K562 (cell line): ENCODE measurements around the gene ALK. TPM values are rescaled to one million over a fixed set of nuclear protein-coding genes. Genes with fewer than 3 reads are reported as not detected.

ENCODE experiments used
- ATAC-seq: fragments of 200-7000 bp; cut with Tn5 transposase; 3 replicates; pipeline ENCODE4 v1.9.1; 2020; ENCODE audit warnings: moderate library complexity
- BruUV-seq: library from RNA; stranded (reverse); fragments of 400-500 nt; replicated peaks from 2 replicates; lab custom pipeline; 2021; lab: Mats Ljungman, UMichigan
- CTCF ChIA-PET: fragments of 300-600 bp; formaldehyde crosslinking; extraction: SDS; loops from one replicate; lab custom pipeline; 2021; ENCODE audit warnings: low intra/inter-chr PET ratio; lab: Yijun Ruan, JAX
- POLR2A ChIA-PET: fragments of 300-600, 350-650 bp; sonication (Branson Sonifier 250); formaldehyde crosslinking; extraction: SDS; loops from one replicate; lab custom pipeline; 2021; ENCODE audit warnings: antibody characterized with exemption, inconsistent platforms; lab: Yijun Ruan, JAX
- DNase-seq, 4 experiments: peaks; one replicate each; pipeline versions ENCODE4 v3.0.0 to v3.0.0-alpha.2; 2011 to 2018; ENCODE audit warnings: low spot score in 3 of 4, mixed read lengths in 3 of 4; ENCODE audit errors: extremely low read depth in 1 of 4
- FAIRE-seq: peaks from 2 replicates; lab custom pipeline; 2011; peaks lifted over from hg19 to GRCh38; lab: Jason Lieb, UNC
- H2AFZ ChIP-seq: 2 replicates; pipeline ENCODE4 v1.6.0; 2011; ENCODE audit warnings: low read depth, low read length, control low read depth, inconsistent platforms
- H3K27ac ChIP-seq: fragments of 200-600 bp; 3 replicates; pipeline ENCODE4 v1.8.0; 2011; ENCODE audit warnings: low read depth, mild to moderate bottlenecking, control low read depth, inconsistent platforms, low read length, moderate library complexity, mixed read lengths; ENCODE audit errors: extremely low read depth
- H3K27me3 ChIP-seq, 2 experiments: fragments of 300-600 bp in 1 of 2; 2 replicates in 1 of 2; 3 replicates in 1 of 2; pipeline versions ENCODE4 v1.6.0 to v1.8.0; 2011; ENCODE audit warnings: inconsistent platforms in 2 of 2, low read length in 2 of 2, mild to moderate bottlenecking in 1 of 2, mixed read lengths in 1 of 2, moderate library complexity in 1 of 2; ENCODE audit not compliant: control insufficient read depth in 2 of 2, insufficient read depth in 2 of 2
- H3K36me3 ChIP-seq: fragments of 300-600 bp; 3 replicates; pipeline ENCODE4 v1.8.0; 2011; ENCODE audit warnings: mild to moderate bottlenecking, low read length, inconsistent platforms; ENCODE audit not compliant: control insufficient read depth, insufficient read depth
- H3K4me1 ChIP-seq, 2 experiments: fragments of 200-600 bp in 1 of 2; replicated peaks in 1 of 2; 2 replicates in 1 of 2; 3 replicates in 1 of 2; pipeline versions ENCODE4 v1.5.1 to v1.8.0; 2011; ENCODE audit warnings: inconsistent platforms in 2 of 2, low read length in 2 of 2, mild to moderate bottlenecking in 1 of 2, mixed read lengths in 1 of 2, moderate library complexity in 1 of 2; ENCODE audit not compliant: control insufficient read depth in 2 of 2, insufficient read depth in 2 of 2
- H3K4me2 ChIP-seq: 2 replicates; pipeline ENCODE4 v1.6.1; 2011; ENCODE audit warnings: low read length, control low read depth, inconsistent platforms, mixed read lengths; ENCODE audit not compliant: insufficient read depth
- H3K4me3 ChIP-seq: fragments of 200-600 bp; sonication (generic), shearing (Covaris generic); 2 replicates; pipeline ENCODE4 v1.5.1; 2016; ENCODE audit warnings: control low read depth, inconsistent platforms
- H3K79me2 ChIP-seq: fragments of 200-600 bp; 3 replicates; pipeline ENCODE4 v1.8.0; 2011; ENCODE audit warnings: low read length, inconsistent platforms; ENCODE audit not compliant: control insufficient read depth, insufficient read depth
- H3K9ac ChIP-seq, 2 experiments: 2 replicates each; pipeline versions ENCODE4 v1.6.0 to v1.6.1; 2011; ENCODE audit warnings: low read depth in 2 of 2, low read length in 2 of 2, control low read depth in 1 of 2, inconsistent platforms in 1 of 2, mild to moderate bottlenecking in 1 of 2, mixed read lengths in 1 of 2; ENCODE audit not compliant: insufficient read depth in 1 of 2
- H3K9me1 ChIP-seq: one replicate; pipeline ENCODE4 v1.6.0; 2011; ENCODE audit warnings: inconsistent platforms, mild to moderate bottlenecking, low read length, moderate library complexity; ENCODE audit not compliant: control insufficient read depth, insufficient read depth
- H3K9me3 ChIP-seq: replicated peaks from 2 replicates; pipeline ENCODE4 v1.5.1; 2011; ENCODE audit warnings: low read depth, low read length, inconsistent platforms; ENCODE audit not compliant: control insufficient read depth, insufficient read depth
- H4K20me1 ChIP-seq: replicated peaks from 2 replicates; pipeline ENCODE4 v1.6.1; 2011; ENCODE audit warnings: low read length, inconsistent platforms, mixed read lengths; ENCODE audit not compliant: control insufficient read depth, insufficient read depth
- BRF1 ChIP-seq: IDR thresholded peaks from 3 replicates; pipeline ENCODE4 v1.6.1; 2011; ENCODE audit warnings: borderline replicate concordance, mild to moderate bottlenecking; ENCODE audit not compliant: insufficient read length; ENCODE audit errors: extremely low read depth
- BRF2 ChIP-seq: IDR thresholded peaks from 3 replicates; pipeline ENCODE4 v1.6.1; 2011; ENCODE audit warnings: borderline replicate concordance, mild to moderate bottlenecking; ENCODE audit not compliant: insufficient read length, insufficient read depth
- ESRRA ChIP-seq: fragments of 450-650 bp; IDR thresholded peaks from 2 replicates; pipeline ENCODE4 v1.6.1; 2014; ENCODE audit warnings: low read depth, mild to moderate bottlenecking, moderate library complexity, borderline replicate concordance
- FOSL1 ChIP-seq: fragments of 200-800 bp; sonication (Bioruptor generic); conservative IDR thresholded peaks from 2 replicates; pipeline ENCODE4 v1.6.1; 2016; ENCODE audit warnings: missing genetic modification characterization, missing compliant biosample characterization
- HMGXB4 ChIP-seq: sonication (generic); formaldehyde crosslinking; IDR thresholded peaks from 2 replicates; pipeline ENCODE4 v1.8.1; 2023; ENCODE audit warnings: mild to moderate bottlenecking, missing genetic modification reagents
- KDM4B ChIP-seq, 2 experiments: fragments of 450-650 bp in 1 of 2; sonication (generic) in 1 of 2; IDR thresholded peaks; 2 replicates each; pipeline ENCODE4 v1.6.1; 2016 to 2017; ENCODE audit warnings: borderline replicate concordance in 2 of 2, antibody characterized with exemption in 1 of 2, low read depth in 1 of 2, mild to moderate bottlenecking in 1 of 2
- L3MBTL2 ChIP-seq: fragments of 450-650 bp; IDR thresholded peaks from 2 replicates; pipeline ENCODE4 v1.6.1; 2016; ENCODE audit warnings: mild to moderate bottlenecking, moderate library complexity
- MAFF ChIP-seq: IDR thresholded peaks from 2 replicates; pipeline ENCODE4 v1.6.1; 2012; ENCODE audit warnings: low read length, improper control_type of control experiment
- POLR2AphosphoS5 ChIP-seq: IDR thresholded peaks from 2 replicates; pipeline ENCODE4 v1.6.1; 2011; ENCODE audit warnings: mild to moderate bottlenecking, low read depth, low read length, moderate library complexity; ENCODE audit not compliant: control insufficient read depth, insufficient read depth
- SMAD4 ChIP-seq: fragments of 250-450 bp; sonication (Bioruptor Pico); conservative IDR thresholded peaks from 2 replicates; pipeline ENCODE4 v1.8.0; 2021; ENCODE audit warnings: inconsistent platforms, mild to moderate bottlenecking, moderate library complexity
- TBL1XR1 ChIP-seq, 2 experiments: IDR thresholded peaks; 2 replicates each; pipeline ENCODE4 v1.6.1; 2012; ENCODE audit warnings: improper control_type of control experiment in 2 of 2, low read length in 2 of 2, mild to moderate bottlenecking in 1 of 2
- TCF7 ChIP-seq: sonication (generic); IDR thresholded peaks from 2 replicates; pipeline ENCODE4 v1.6.1; 2016; ENCODE audit warnings: antibody characterized with exemption, borderline replicate concordance
- ZNF143 ChIP-seq: sonication (generic); formaldehyde crosslinking; IDR thresholded peaks from 2 replicates; pipeline ENCODE4 v1.9.0; 2022; ENCODE audit warnings: mild to moderate bottlenecking, missing genetic modification reagents
- ZNF217 ChIP-seq: sonication (generic); formaldehyde crosslinking; IDR thresholded peaks from 2 replicates; pipeline ENCODE4 v1.8.0; 2022; ENCODE audit warnings: mild to moderate bottlenecking, missing genetic modification reagents
- ZNF324 ChIP-seq: fragments of 250-450 bp; sonication (Bioruptor Pico); IDR thresholded peaks from 2 replicates; pipeline ENCODE4 v1.4.0; 2020; ENCODE audit warnings: mild to moderate bottlenecking
- WGBS: fragments of 100-300 bp; shearing (Covaris generic); methylation state at CpG from one replicate; pipeline ENCODE4 v1.1.6; 2016; ENCODE audit warnings: low coverage, mixed read lengths; ENCODE audit not compliant: insufficient coverage; ENCODE audit errors: missing lambda C conversion rate; 5-methylcytosine and 5-hydroxymethylcytosine counted together
- in situ Hi-C: fragments of 300-500 bp; cut with MboI; formaldehyde crosslinking; loops from 4 replicates; pipeline ENCODE4 v1.15.0; 2018; ENCODE audit warnings: inconsistent platforms, mixed read lengths
- intact Hi-C: fragments of 100-400 bp; cut with micrococcal nuclease; formaldehyde crosslinking; loops from 2 replicates; pipeline ENCODE4 v1.14.2; 2022
- polyA plus RNA-seq, 8 experiments: library from polyadenylated mRNA; depleted of rRNA in 4 of 8; stranded (reverse) in 5 of 8; unstranded in 3 of 8; fragments of >200 nt; fragmentation: Nextera tagmentation in 2 of 8; fragmentation: Illumina TruSeq in 1 of 8; extraction: Ambion mirVana in 2 of 8; extraction: Trizol in 1 of 8; gene quantifications; 2 replicates each; pipeline versions ENCODE4 v1.2.1 to v1.2.3, GENCODE V29; 2011 to 2014; ENCODE audit warnings: inconsistent platforms in 1 of 8, missing spikeins in 1 of 8
- total RNA-seq, 7 experiments: library from RNA; depleted of rRNA in 6 of 7; stranded (reverse); fragments of >200 nt in 6 of 7; fragmentation: Illumina TruSeq in 2 of 7; extraction: Trizol in 2 of 7; gene quantifications; 2 replicates each; pipeline versions ENCODE4 v1.2.1 to v1.2.3, GENCODE V29; 2011 to 2021; ENCODE audit warnings: low replicate concordance in 1 of 7
- TF ChIP-seq, protein P1 (sequence below): fragments of 250-450 bp; sonication (Bioruptor Pico); IDR thresholded peaks from 2 replicates; pipeline ENCODE4 v1.5.0; 2020; ENCODE audit warnings: mild to moderate bottlenecking, borderline replicate concordance
- TF ChIP-seq, protein P2 (sequence below): fragments of 450-650 bp; IDR thresholded peaks from 2 replicates; pipeline ENCODE4 v1.6.1; 2016; ENCODE audit warnings: antibody characterized with exemption

The ALK gene
- total and polyA plus RNA-seq, 9 of the 15 experiments (the other 6 are each of a cell fraction or from before 2014, with no cell fraction given) = not detected

DNA sequence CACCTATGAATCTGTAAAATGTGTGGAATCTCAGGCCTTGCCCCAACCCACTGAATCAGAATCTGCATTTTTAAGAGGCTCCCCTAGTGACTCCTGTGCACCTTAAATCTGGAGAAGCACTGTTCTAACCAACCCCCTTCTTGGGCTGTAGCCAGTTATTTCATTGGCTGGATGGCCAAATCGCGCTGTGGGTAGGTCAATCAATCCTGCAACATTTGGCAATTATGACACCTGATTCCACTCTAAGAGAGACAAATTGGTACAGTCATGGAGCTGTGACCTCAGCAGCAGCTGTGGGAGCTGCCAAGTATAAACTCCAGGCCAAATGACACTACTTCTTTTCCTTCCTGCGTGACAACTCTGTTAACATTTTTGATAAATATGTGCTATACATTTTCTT is 597.4 kb downstream of the ALK start:
- in situ Hi-C loops = no loop called here
- FAIRE-seq = no peak
- TF ChIP-seq SMAD4 (CRISPR knock-in tag) (no peak), TBL1XR1 (IDR thresholded peaks at IDR 0.05; ENCODE audit: low read length in 2 of 2) (no peak), BRF2 (no peak), TCF7 (no peak), KDM4B (IDR thresholded peaks at IDR 0.05; ENCODE audit: borderline replicate concordance in 2 of 2, low read depth in 1 of 2) (no peak), BRF1 (no peak), ESRRA (no peak), ZNF217 (CRISPR knock-in tag) (no peak), MAFF (no peak), ZNF143 (no peak), POLR2AphosphoS5 (no peak), ZNF324 (CRISPR knock-in tag) (no peak), HMGXB4 (CRISPR knock-in tag) (no peak), FOSL1 (tag) (no peak), L3MBTL2 (no peak)
- TF ChIP-seq, protein P1, sequence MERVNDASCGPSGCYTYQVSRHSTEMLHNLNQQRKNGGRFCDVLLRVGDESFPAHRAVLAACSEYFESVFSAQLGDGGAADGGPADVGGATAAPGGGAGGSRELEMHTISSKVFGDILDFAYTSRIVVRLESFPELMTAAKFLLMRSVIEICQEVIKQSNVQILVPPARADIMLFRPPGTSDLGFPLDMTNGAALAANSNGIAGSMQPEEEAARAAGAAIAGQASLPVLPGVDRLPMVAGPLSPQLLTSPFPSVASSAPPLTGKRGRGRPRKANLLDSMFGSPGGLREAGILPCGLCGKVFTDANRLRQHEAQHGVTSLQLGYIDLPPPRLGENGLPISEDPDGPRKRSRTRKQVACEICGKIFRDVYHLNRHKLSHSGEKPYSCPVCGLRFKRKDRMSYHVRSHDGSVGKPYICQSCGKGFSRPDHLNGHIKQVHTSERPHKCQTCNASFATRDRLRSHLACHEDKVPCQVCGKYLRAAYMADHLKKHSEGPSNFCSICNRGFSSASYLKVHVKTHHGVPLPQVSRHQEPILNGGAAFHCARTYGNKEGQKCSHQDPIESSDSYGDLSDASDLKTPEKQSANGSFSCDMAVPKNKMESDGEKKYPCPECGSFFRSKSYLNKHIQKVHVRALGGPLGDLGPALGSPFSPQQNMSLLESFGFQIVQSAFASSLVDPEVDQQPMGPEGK (CRISPR knock-in tag) = no peak
- TF ChIP-seq, protein P2, sequence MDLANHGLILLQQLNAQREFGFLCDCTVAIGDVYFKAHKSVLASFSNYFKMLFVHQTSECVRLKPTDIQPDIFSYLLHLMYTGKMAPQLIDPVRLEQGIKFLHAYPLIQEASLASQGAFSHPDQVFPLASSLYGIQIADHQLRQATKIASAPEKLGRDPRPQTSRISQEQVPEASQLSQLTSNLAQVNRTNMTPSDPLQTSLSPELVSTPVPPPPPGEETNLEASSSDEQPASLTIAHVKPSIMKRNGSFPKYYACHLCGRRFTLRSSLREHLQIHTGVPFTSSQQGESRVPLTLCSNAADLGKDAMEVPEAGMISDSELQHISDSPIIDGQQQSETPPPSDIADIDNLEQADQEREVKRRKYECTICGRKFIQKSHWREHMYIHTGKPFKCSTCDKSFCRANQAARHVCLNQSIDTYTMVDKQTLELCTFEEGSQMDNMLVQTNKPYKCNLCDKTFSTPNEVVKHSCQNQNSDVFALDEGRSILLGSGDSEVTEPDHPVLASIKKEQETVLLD = no peak

More for the DNA sequence above, 597.4 kb downstream of the ALK start:
- no peaks in the 10 kb centered on the region for H3K9me3 ChIP-seq
- H3K9me1 ChIP-seq = no peaks in the 10 kb centered on the region
- no peak for ATAC-seq
- H2AFZ ChIP-seq = no peak overlapping the region
- H3K27ac ChIP-seq = no peak overlapping the region
- WGBS = 0% methylated on average over 3 of the region's 3 CpGs
- H3K9ac ChIP-seq = no peak overlapping the region
- no peak overlapping the region for H3K4me2 ChIP-seq
- H3K27me3 ChIP-seq = peaks cover 0 to under 1% of the 10 kb centered on the region in 2 experiments; a peak in 1 of 5 replicates
- intact Hi-C loops = no loop called here
- H3K36me3 ChIP-seq = no peaks in the 10 kb centered on the region
- CTCF ChIA-PET = no interaction called here
- BruUV-seq = no TSS peak
- H3K4me1 ChIP-seq = no peaks in the 10 kb centered on the region
- H4K20me1 ChIP-seq = no peaks in the 10 kb centered on the region
- POLR2A ChIA-PET = interaction anchor here (0.7 to 1.5 kb wide), 3 partner anchors 8 to 704 kb away, joined by 3 to 5 read pairs (median 4); no protein-coding TSS in a partner anchor
- DNase-seq = no peak
- H3K79me2 ChIP-seq = no peaks in the 10 kb centered on the region
- no peak overlapping the region for H3K4me3 ChIP-seq
